OCI-LY1 (cell line): ENCODE measurements around the gene SIX5.

Source experiments
- H2AFZ ChIP-seq: fragments of 200-600 bp; sonication (generic), shearing (Covaris generic); 2 replicates; pipeline ENCODE4 v1.6.0; 2014; ENCODE audit warnings: antibody characterized with exemption, mild to moderate bottlenecking, low read length
- H3F3A ChIP-seq: fragments of 200-600 bp; sonication (generic), shearing (Covaris generic); 2 replicates; pipeline ENCODE4 v1.6.0; 2014; ENCODE audit warnings: mild to moderate bottlenecking, antibody characterized with exemption, low read length, moderate library complexity; ENCODE audit not compliant: insufficient read depth
- H3K27ac ChIP-seq: fragments of 200-600 bp; sonication (generic); 2 replicates; pipeline ENCODE4 v1.5.1; 2014; ENCODE audit warnings: low read length, mixed run types, mild to moderate bottlenecking, low read depth; ENCODE audit not compliant: poor library complexity, severe bottlenecking
- H3K27me3 ChIP-seq: fragments of 200-600 bp; sonication (generic); 2 replicates; pipeline ENCODE4 v1.6.0; 2014; ENCODE audit warnings: antibody characterized with exemption, mild to moderate bottlenecking, low read length, moderate library complexity; ENCODE audit not compliant: insufficient read depth
- H3K36me3 ChIP-seq: fragments of 200-600 bp; sonication (generic); 2 replicates; pipeline ENCODE4 v1.6.1; 2014; ENCODE audit warnings: mild to moderate bottlenecking, antibody characterized with exemption, low read length, moderate library complexity, mixed read lengths; ENCODE audit not compliant: insufficient read depth
- H3K4me1 ChIP-seq: fragments of 200-600 bp; sonication (generic); 2 replicates; pipeline ENCODE4 v1.5.1; 2014; ENCODE audit warnings: mild to moderate bottlenecking, low read length, moderate library complexity; ENCODE audit not compliant: insufficient read depth, severe bottlenecking
- H3K4me2 ChIP-seq: fragments of 200-600 bp; sonication (generic), shearing (Covaris generic); 2 replicates; pipeline ENCODE4 v1.6.1; 2014; ENCODE audit warnings: low read length
- H3K4me3 ChIP-seq: fragments of 200-600 bp; sonication (generic); 2 replicates; pipeline ENCODE4 v1.5.1; 2014; ENCODE audit warnings: low read length, low read depth, mild to moderate bottlenecking, mixed read lengths; ENCODE audit not compliant: poor library complexity, severe bottlenecking
- H3K79me2 ChIP-seq: fragments of 200-600 bp; shearing (Covaris generic); 2 replicates; pipeline ENCODE4 v1.6.1; 2016; ENCODE audit warnings: mixed run types, low read length, mixed read lengths; ENCODE audit not compliant: insufficient read depth
- H3K9ac ChIP-seq: fragments of 200-600 bp; sonication (generic), shearing (Covaris generic); 2 replicates; pipeline ENCODE4 v1.6.1; 2014; ENCODE audit warnings: mild to moderate bottlenecking, low read length, mixed read lengths
- H3K9me2 ChIP-seq: fragments of 200-600 bp; sonication (generic), shearing (Covaris generic); 2 replicates; pipeline ENCODE4 v1.6.1; 2014; ENCODE audit warnings: low read depth, mild to moderate bottlenecking, low read length, mixed read lengths
- H3K9me3 ChIP-seq: fragments of 200-600 bp; shearing (Covaris generic); 2 replicates; pipeline ENCODE4 v1.6.1; 2014; ENCODE audit warnings: low read length, mixed read lengths
- H4K20me1 ChIP-seq: fragments of 200-600 bp; sonication (generic), shearing (Covaris generic); 2 replicates; pipeline ENCODE4 v1.6.0; 2016; ENCODE audit warnings: mild to moderate bottlenecking, low read length; ENCODE audit not compliant: insufficient read depth
- EZH2 ChIP-seq: fragments of 200-600 bp; sonication (generic), shearing (Covaris generic); IDR thresholded peaks from 2 replicates; pipeline ENCODE4 v1.8.0; 2017; ENCODE audit warnings: borderline replicate concordance, mixed run types, mild to moderate bottlenecking, antibody characterized with exemption, low read length, moderate library complexity, mixed read lengths
- TF ChIP-seq, protein P1 (sequence below): fragments of 200-600 bp; sonication (generic), shearing (Covaris generic); IDR thresholded peaks from 2 replicates; pipeline ENCODE4 v1.5.1; 2017; ENCODE audit warnings: mild to moderate bottlenecking, antibody characterized with exemption, low read length, moderate library complexity, mixed read lengths

SIX5 gene

DNA sequence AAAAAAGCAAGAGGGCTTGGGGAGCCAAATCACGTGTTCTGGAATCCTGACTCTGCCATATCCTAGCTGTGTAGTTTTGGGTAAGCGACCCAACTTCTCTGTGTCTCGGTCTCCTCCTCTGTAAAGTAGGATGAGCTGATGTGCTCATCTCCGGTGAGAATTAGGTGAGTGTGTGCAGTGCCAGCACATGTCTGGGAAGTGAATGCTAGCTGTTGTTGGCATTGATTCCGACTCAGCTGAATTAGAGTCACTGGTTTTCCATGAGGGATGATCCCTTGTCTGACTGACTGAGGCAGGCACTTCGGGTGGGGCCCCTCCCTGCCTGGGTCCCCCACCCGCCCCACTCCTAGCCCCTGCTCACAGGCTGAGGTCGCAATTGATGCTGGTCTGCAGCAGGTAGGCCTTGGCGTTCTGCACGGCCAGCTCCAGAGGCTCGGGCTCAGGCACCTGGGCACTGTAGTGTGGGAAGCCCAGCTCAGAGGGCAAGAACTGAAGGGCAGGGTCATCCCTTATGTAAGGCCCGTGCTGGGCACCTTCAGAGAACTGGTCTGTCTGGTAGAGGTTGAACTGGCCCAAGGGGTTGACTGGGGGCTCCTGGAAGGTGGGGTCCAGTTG is 45.2 kb upstream of the SIX5 start:
- H3K4me2 ChIP-seq = no peak overlapping the region
- no peaks in the 10 kb centered on the region for H3K9me3 ChIP-seq
- peaks cover 9% of the 10 kb centered on the region for H3K36me3 ChIP-seq
- no peaks in the 10 kb centered on the region for H3K9me2 ChIP-seq
- H3F3A ChIP-seq = no peaks in the 10 kb centered on the region
- H3K4me1 ChIP-seq = peaks cover 16% of the 10 kb centered on the region
- H2AFZ ChIP-seq = no peak overlapping the region
- H3K9ac ChIP-seq = no peak overlapping the region
- no peaks in the 10 kb centered on the region for H4K20me1 ChIP-seq
- no peak overlapping the region for H3K4me3 ChIP-seq
- TF ChIP-seq, protein P1, sequence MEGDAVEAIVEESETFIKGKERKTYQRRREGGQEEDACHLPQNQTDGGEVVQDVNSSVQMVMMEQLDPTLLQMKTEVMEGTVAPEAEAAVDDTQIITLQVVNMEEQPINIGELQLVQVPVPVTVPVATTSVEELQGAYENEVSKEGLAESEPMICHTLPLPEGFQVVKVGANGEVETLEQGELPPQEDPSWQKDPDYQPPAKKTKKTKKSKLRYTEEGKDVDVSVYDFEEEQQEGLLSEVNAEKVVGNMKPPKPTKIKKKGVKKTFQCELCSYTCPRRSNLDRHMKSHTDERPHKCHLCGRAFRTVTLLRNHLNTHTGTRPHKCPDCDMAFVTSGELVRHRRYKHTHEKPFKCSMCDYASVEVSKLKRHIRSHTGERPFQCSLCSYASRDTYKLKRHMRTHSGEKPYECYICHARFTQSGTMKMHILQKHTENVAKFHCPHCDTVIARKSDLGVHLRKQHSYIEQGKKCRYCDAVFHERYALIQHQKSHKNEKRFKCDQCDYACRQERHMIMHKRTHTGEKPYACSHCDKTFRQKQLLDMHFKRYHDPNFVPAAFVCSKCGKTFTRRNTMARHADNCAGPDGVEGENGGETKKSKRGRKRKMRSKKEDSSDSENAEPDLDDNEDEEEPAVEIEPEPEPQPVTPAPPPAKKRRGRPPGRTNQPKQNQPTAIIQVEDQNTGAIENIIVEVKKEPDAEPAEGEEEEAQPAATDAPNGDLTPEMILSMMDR = no peak
- TF ChIP-seq EZH2 = no peak
- H3K27me3 ChIP-seq = no peaks in the 10 kb centered on the region
- H3K27ac ChIP-seq = no peak overlapping the region
- no peaks in the 10 kb centered on the region for H3K79me2 ChIP-seq

DNA sequence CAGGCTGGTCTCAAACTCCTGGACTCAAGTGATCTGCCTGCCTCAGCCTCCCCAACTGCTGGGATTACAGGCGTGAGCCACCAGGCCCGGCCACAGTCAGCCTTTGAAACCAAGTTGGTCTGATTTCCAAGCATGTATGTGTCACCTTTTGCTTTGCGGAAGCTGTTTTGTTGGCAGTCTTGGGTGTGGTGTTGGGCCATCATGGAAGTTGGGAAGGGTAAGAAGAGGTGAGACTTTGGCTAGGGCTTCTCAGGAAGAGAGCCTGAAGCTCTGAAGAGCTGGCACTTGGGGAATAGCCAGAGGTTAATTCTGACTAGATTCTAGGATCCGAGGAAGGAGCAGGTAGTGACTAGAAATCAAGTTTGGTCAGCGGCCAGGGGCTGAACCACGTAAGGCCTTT is 43.2 kb upstream of the SIX5 start:
- H4K20me1 ChIP-seq = no peaks in the 10 kb centered on the region
- no peak overlapping the region for H3K4me2 ChIP-seq
- H3K27ac ChIP-seq = no peak overlapping the region
- no peaks in the 10 kb centered on the region for H3K9me2 ChIP-seq
- H3K79me2 ChIP-seq = no peaks in the 10 kb centered on the region
- no peaks in the 10 kb centered on the region for H3K27me3 ChIP-seq
- no peaks in the 10 kb centered on the region for H3K9me3 ChIP-seq
- peaks cover 13% of the 10 kb centered on the region for H3K4me1 ChIP-seq
- H3K9ac ChIP-seq = no peak overlapping the region
- H3K4me3 ChIP-seq = no peak overlapping the region
- H3K36me3 ChIP-seq = peaks cover 8% of the 10 kb centered on the region
- H3F3A ChIP-seq = no peaks in the 10 kb centered on the region; the same call in 1 of the 2 replicates
- TF ChIP-seq, protein P1 = no peak
- no peak for TF ChIP-seq EZH2
- no peak overlapping the region for H2AFZ ChIP-seq

- Histone ChIP-seq H3F3A (no peaks in the 10 kb centered on the region; the same call in 1 of the 2 replicates), H3K9me3 (no peaks in the 10 kb centered on the region), H3K27me3 (no peaks in the 10 kb centered on the region), H2AFZ (no peak overlapping the region), H3K4me1 (peaks cover 8% of the 10 kb centered on the region), H3K79me2 (no peaks in the 10 kb centered on the region), H3K9ac (no peak overlapping the region), H3K4me3 (no peak overlapping the region), H3K9me2 (no peaks in the 10 kb centered on the region), H3K4me2 (no peak overlapping the region), H4K20me1 (no peaks in the 10 kb centered on the region), H3K36me3 (no peaks in the 10 kb centered on the region), H3K27ac (peak overlapping the region; percentile 29)
- TF ChIP-seq EZH2 = no peak
- TF ChIP-seq, protein P1 = no peak
Measured at GRCh38 chr19:45809643-45810159, 40.6 kb upstream of the SIX5 start.
